ENCODE data around the gene PSORS1C1. TPM values are rescaled to one million over a fixed set of nuclear protein-coding genes. Genes with fewer than 3 reads are reported as not detected.

Gene PSORS1C1
- total RNA-seq, 2 experiments from 2014 or later, result not detected

DNA sequence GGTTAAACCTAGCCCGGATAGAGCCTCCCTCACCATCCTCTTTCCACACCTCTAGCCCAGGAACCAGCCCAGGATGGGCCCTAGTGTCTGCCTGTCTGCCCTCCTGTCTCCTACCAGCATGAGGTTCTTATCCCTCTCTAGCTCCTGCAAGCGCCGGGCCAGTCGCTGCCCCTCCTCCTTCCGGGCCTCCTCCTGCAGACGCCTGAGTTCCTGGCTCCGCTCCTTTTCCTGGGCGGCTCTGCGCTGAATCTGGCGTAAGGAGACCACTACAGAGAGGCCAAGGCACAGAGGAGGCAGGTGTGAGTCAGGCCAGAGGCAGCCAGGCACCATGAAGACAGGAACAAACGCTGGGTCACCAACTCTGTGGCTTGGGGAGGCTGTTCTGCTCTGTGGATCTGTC lies 28.5 kb downstream of the PSORS1C1 start:
- Histone ChIP-seq H3K27ac (ENCODE audit: low read depth in 1 of 2, low read length in 2 of 2) (no peak overlapping the region), H3K27me3 (ENCODE audit: control insufficient read depth in 1 of 2, insufficient read depth in 2 of 2, low read length in 2 of 2) (no peaks in the 10 kb centered on the region), H3K4me1 (ENCODE audit: insufficient read depth, low read length) (no peaks in the 10 kb centered on the region), H3K36me3 (ENCODE audit: insufficient read depth, low read length) (peaks cover 12% of the 10 kb centered on the region), H3K9me3 (ENCODE audit: control insufficient read depth in 1 of 2, insufficient read depth in 1 of 2, low read length in 2 of 2) (no peaks in the 10 kb centered on the region), H3K4me3 (ENCODE audit: low read length) (no peak overlapping the region)
- POLR2A ChIA-PET, result no interaction called here
- CTCF ChIA-PET, result interaction anchor here (0.5 kb wide), 1 partner anchor 50 kb away, joined by 3 read pairs; no protein-coding TSS in a partner anchor
- DNase-seq (no peak), ATAC-seq (ENCODE audit: poor library complexity) (no peak)
- Mint-ChIP-seq H3K27ac (no peak overlapping the region), H3K4me1 (ENCODE audit: low read depth) (no peaks in the 10 kb centered on the region), H3K9me3 (no peaks in the 10 kb centered on the region), H3K36me3 (ENCODE audit: low read depth) (peaks cover 17% of the 10 kb centered on the region), H3K4me3 (no peak overlapping the region), H3K27me3 (no peaks in the 10 kb centered on the region)
- intact Hi-C loops (cut with DNase I, micrococcal nuclease), result loop anchor here in 1 of 2 experiments (1.0 to 5.0 kb wide), 2 partner anchors 34 to 382 kb away; no protein-coding TSS in a partner anchor
- TF ChIP-seq, protein P1, sequence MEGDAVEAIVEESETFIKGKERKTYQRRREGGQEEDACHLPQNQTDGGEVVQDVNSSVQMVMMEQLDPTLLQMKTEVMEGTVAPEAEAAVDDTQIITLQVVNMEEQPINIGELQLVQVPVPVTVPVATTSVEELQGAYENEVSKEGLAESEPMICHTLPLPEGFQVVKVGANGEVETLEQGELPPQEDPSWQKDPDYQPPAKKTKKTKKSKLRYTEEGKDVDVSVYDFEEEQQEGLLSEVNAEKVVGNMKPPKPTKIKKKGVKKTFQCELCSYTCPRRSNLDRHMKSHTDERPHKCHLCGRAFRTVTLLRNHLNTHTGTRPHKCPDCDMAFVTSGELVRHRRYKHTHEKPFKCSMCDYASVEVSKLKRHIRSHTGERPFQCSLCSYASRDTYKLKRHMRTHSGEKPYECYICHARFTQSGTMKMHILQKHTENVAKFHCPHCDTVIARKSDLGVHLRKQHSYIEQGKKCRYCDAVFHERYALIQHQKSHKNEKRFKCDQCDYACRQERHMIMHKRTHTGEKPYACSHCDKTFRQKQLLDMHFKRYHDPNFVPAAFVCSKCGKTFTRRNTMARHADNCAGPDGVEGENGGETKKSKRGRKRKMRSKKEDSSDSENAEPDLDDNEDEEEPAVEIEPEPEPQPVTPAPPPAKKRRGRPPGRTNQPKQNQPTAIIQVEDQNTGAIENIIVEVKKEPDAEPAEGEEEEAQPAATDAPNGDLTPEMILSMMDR (IDR thresholded peaks at IDR 0.05), result no peak

DNA sequence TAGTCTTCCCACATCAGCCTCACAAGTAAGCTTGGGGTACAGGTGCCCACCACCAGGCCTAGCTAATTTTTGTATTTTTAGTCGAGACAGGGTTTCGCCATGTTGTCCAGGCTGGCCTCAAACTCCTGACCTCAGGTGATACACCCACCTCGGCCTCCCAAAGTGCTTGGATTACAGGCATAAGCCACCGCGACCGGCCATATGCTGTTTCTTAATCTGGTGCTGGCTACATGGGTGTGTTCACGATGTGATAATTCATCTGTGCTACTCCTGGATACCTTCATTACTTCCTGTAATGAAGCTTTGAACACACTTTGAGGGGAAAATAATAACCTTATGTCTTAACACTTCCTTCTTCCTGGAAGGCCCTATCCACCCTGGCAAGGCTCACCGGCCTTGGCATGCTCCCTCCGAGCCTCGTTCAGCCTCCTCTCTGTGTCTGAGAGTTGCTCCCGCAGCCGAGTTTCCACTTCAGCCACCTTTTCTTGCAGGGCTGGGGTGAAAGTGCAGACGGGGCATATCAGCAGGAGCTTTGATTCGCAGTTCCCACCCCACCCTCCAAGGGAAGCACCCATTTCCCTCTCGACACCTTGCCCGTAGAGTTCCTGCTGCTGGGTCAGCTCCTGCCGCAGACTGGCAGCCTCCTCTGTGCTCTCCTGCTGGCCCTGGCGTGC lies 29.8 kb downstream of the PSORS1C1 start:
- no peak overlapping the region for H3K27ac Mint-ChIP-seq
- Histone ChIP-seq H3K27ac (ENCODE audit: low read depth in 1 of 2, low read length in 2 of 2) (no peak overlapping the region), H3K4me1 (ENCODE audit: insufficient read depth, low read length) (no peaks in the 10 kb centered on the region), H3K36me3 (ENCODE audit: insufficient read depth, low read length) (peaks cover 12% of the 10 kb centered on the region), H3K4me3 (ENCODE audit: low read length) (no peak overlapping the region), H3K27me3 (ENCODE audit: control insufficient read depth in 1 of 2, insufficient read depth in 2 of 2, low read length in 2 of 2) (no peaks in the 10 kb centered on the region), H3K9me3 (ENCODE audit: control insufficient read depth in 1 of 2, insufficient read depth in 1 of 2, low read length in 2 of 2) (no peaks in the 10 kb centered on the region)
- intact Hi-C loops (cut with DNase I, micrococcal nuclease), result loop anchor here in 1 of 2 experiments (5.0 kb wide), 1 partner anchor 33 kb away; no protein-coding TSS in a partner anchor
- ChIA-PET CTCF (no interaction called here), POLR2A (no interaction called here)
- TF ChIP-seq, protein P1 (IDR thresholded peaks at IDR 0.05), result no peak
- H3K9me3 Mint-ChIP-seq, result no peaks in the 10 kb centered on the region
- peaks cover 17% of the 10 kb centered on the region for H3K36me3 Mint-ChIP-seq (ENCODE audit: low read depth)
- no peak overlapping the region for H3K4me3 Mint-ChIP-seq
- no peak for DNase-seq
- no peak for ATAC-seq (ENCODE audit: poor library complexity)
- no peaks in the 10 kb centered on the region for H3K27me3 Mint-ChIP-seq
- no peaks in the 10 kb centered on the region for H3K4me1 Mint-ChIP-seq (ENCODE audit: low read depth)

DNA sequence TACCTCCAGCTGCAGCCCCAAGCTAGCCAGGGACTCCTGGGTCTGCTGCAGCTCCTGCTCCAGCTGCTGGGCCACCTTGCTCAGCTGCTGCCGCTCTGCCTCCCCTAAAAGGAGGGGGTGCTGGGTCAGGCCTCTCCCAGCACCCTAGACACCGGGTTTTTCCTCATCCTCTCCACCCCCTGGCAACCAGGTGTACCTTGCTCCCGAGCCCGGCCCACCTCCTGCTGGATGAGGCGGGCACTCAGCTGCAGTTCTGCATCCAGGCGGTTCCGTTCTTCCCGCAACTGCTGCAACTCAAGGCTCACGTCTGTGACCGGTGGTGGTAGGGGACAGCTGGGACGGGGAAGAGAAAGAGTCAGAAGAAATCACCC lies 30.4 kb downstream of the PSORS1C1 start:
- TF ChIP-seq, protein P1 (IDR thresholded peaks at IDR 0.05), result no peak
- no peaks in the 10 kb centered on the region for H3K27me3 Mint-ChIP-seq
- CTCF ChIA-PET, result no interaction called here
- no peaks in the 10 kb centered on the region for H3K4me1 ChIP-seq (ENCODE audit: insufficient read depth, low read length)
- H3K27me3 ChIP-seq (ENCODE audit: control insufficient read depth in 1 of 2, insufficient read depth in 2 of 2, low read length in 2 of 2), result no peaks in the 10 kb centered on the region
- no peaks in the 10 kb centered on the region for H3K4me1 Mint-ChIP-seq (ENCODE audit: low read depth)
- H3K9me3 ChIP-seq (ENCODE audit: control insufficient read depth in 1 of 2, insufficient read depth in 1 of 2, low read length in 2 of 2), result no peaks in the 10 kb centered on the region
- H3K27ac Mint-ChIP-seq, result no peak overlapping the region
- peaks cover 15% of the 10 kb centered on the region for H3K36me3 ChIP-seq (ENCODE audit: insufficient read depth, low read length)
- intact Hi-C loops (cut with DNase I, micrococcal nuclease), result loop anchor here in 1 of 2 experiments (5.0 kb wide), 1 partner anchor 32 kb away; no protein-coding TSS in a partner anchor
- POLR2A ChIA-PET, result no interaction called here
- DNase-seq (no peak), ATAC-seq (ENCODE audit: poor library complexity) (no peak)
- H3K27ac ChIP-seq (ENCODE audit: low read depth in 1 of 2, low read length in 2 of 2), result no peak overlapping the region
- H3K36me3 Mint-ChIP-seq (ENCODE audit: low read depth), result peaks cover 17% of the 10 kb centered on the region
- no peak overlapping the region for H3K4me3 Mint-ChIP-seq
- no peak overlapping the region for H3K4me3 ChIP-seq (ENCODE audit: low read length)
- H3K9me3 Mint-ChIP-seq, result no peaks in the 10 kb centered on the region
